ENCODE results near the gene TSC1.

GRCh38 chr9:132991351-132992300, 47.2 kb upstream of the TSC1 start:
- no peak for TF ChIP-seq CTCF (conservative IDR thresholded peaks at IDR 0.05; ENCODE audit: low read length)
- TF ChIP-seq EZH2phosphoT487 (IDR thresholded peaks at IDR 0.05; ENCODE audit: borderline replicate concordance, low read depth, low read length), result no peak

All from OCI-LY7 (cell line).